HEK293T (cell line): ENCODE data around the gene PDS5A.
A peak's percentile ranks its signal among the peaks of the same experiment; 100 is the strongest.
"Not testable (repeated sequence)": the region's sequence is repeated elsewhere in the genome, so short reads cannot be mapped to it uniquely, and the experiment has no call there.

Source experiments
- CTCF ChIA-PET: fragments of 350-600 bp; formaldehyde crosslinking; extraction: SDS; loops from one replicate; lab custom pipeline; 2021; ENCODE audit warnings: antibody characterized with exemption, inconsistent platforms; lab: Yijun Ruan, JAX
- POLR2A ChIA-PET: fragments of 350-600 bp; formaldehyde crosslinking; extraction: SDS; loops from one replicate; lab custom pipeline; 2020; ENCODE audit warnings: antibody characterized with exemption, inconsistent platforms; lab: Yijun Ruan, JAX
- DNase-seq: peaks from one replicate; pipeline ENCODE4 v3.0.0; 2012; ENCODE audit warnings: mixed read lengths; ENCODE audit errors: extremely low spot score
- ARNT ChIP-seq: fragments of 450-650 bp; IDR thresholded peaks from 2 replicates; pipeline ENCODE4 v1.6.1; 2017; ENCODE audit warnings: mild to moderate bottlenecking
- BHLHE40 ChIP-seq: fragments of 450-650 bp; IDR thresholded peaks from 2 replicates; pipeline ENCODE4 v1.6.1; 2016; ENCODE audit warnings: mild to moderate bottlenecking, moderate library complexity, borderline replicate concordance
- CTBP1 ChIP-seq: fragments of 450-650 bp; IDR thresholded peaks from 2 replicates; pipeline ENCODE4 v1.6.1; 2016; ENCODE audit warnings: borderline replicate concordance
- ELF4 ChIP-seq: fragments of 450-650 bp; IDR thresholded peaks from 2 replicates; pipeline ENCODE4 v1.6.1; 2017; ENCODE audit warnings: antibody characterized with exemption
- FOXA1 ChIP-seq: fragments of 450-650 bp; IDR thresholded peaks from 2 replicates; pipeline ENCODE4 v1.6.1; 2016; ENCODE audit warnings: mild to moderate bottlenecking
- FOXK2 ChIP-seq: fragments of 450-650 bp; IDR thresholded peaks from 2 replicates; pipeline ENCODE4 v1.6.1; 2016; ENCODE audit warnings: mild to moderate bottlenecking
- FOXM1 ChIP-seq: fragments of 450-650 bp; IDR thresholded peaks from 2 replicates; pipeline ENCODE4 v1.6.1; 2017; ENCODE audit warnings: mild to moderate bottlenecking, borderline replicate concordance
- HDGF ChIP-seq: fragments of 450-650 bp; IDR thresholded peaks from 2 replicates; pipeline ENCODE4 v1.6.1; 2017; ENCODE audit warnings: antibody characterized with exemption, borderline replicate concordance
- L3MBTL2 ChIP-seq: fragments of 450-650 bp; conservative IDR thresholded peaks from 2 replicates; pipeline ENCODE4 v1.6.1; 2016; ENCODE audit warnings: mild to moderate bottlenecking
- LEF1 ChIP-seq: fragments of 450-650 bp; IDR thresholded peaks from 2 replicates; pipeline ENCODE4 v1.6.1; 2017; ENCODE audit warnings: mild to moderate bottlenecking, borderline replicate concordance
- NFRKB ChIP-seq: fragments of 450-650 bp; IDR thresholded peaks from 2 replicates; pipeline ENCODE4 v1.6.1; 2016; ENCODE audit warnings: mild to moderate bottlenecking, moderate library complexity
- PKNOX1 ChIP-seq: fragments of 450-650 bp; IDR thresholded peaks from 2 replicates; pipeline ENCODE4 v1.6.1; 2016
- SP1 ChIP-seq: fragments of 450-650 bp; IDR thresholded peaks from 2 replicates; pipeline ENCODE4 v1.6.1; 2017
- SUZ12 ChIP-seq: fragments of 450-650 bp; IDR thresholded peaks from 2 replicates; pipeline ENCODE4 v1.6.1; 2016; ENCODE audit warnings: mild to moderate bottlenecking
- TARDBP ChIP-seq: fragments of 450-650 bp; IDR thresholded peaks from 2 replicates; pipeline ENCODE4 v1.6.1; 2016
- ZNF384 ChIP-seq: fragments of 450-650 bp; IDR thresholded peaks from 2 replicates; pipeline ENCODE4 v1.6.1; 2016

Gene PDS5A

GRCh38 chr4:39978904-39979303, 1.2 kb upstream of the PDS5A start:
- TF ChIP-seq ARNT, result no peak
- no peak for TF ChIP-seq ZNF384
- TF ChIP-seq PKNOX1, result no peak
- TF ChIP-seq NFRKB, result no peak
- TF ChIP-seq FOXM1, result no peak
- no peak for TF ChIP-seq HDGF
- TF ChIP-seq ELF4, result no peak
- no peak for TF ChIP-seq CTBP1
- TF ChIP-seq BHLHE40, result no peak
- no peak for TF ChIP-seq FOXA1
- no peak for TF ChIP-seq FOXK2
- no peak for TF ChIP-seq SP1
- ChIA-PET POLR2A (interaction anchor here (1.2 kb wide), 1 partner anchor 452 kb away, joined by 3 read pairs; the partner anchor contains the start of gene UGDH), CTCF (interaction anchor here (0.5 to 1.4 kb wide), 3 partner anchors 14 to 340 kb away, joined by 3 to 4 read pairs (median 3); no protein-coding TSS in a partner anchor)
- no peak for DNase-seq

GRCh38 chr4:39978378-39978775, 666 bp upstream of the PDS5A start:
- ChIA-PET CTCF (interaction anchor here (0.5 to 1.4 kb wide), 7 partner anchors 14 to 1063 kb away, joined by 3 to 9 read pairs (median 4); no protein-coding TSS in a partner anchor), POLR2A (interaction anchor here (1.0 to 1.7 kb wide), 3 partner anchors 72 to 512 kb away, joined by 3 to 4 read pairs (median 3); partner anchors contain the start of gene UGDH)
- TF ChIP-seq BHLHE40 (no peak), SP1 (no peak), TARDBP (no peak), FOXM1 (no peak), CTBP1 (no peak), ELF4 (no peak), PKNOX1 (no peak), ZNF384 (no peak), SUZ12 (no peak), FOXK2 (no peak), LEF1 (no peak), L3MBTL2 (no peak), ARNT (no peak), HDGF (no peak), FOXA1 (no peak), NFRKB (no peak)
- DNase-seq, result no peak

GRCh38 chr4:39976945-39977488, 694 bp downstream of the PDS5A start:
- TF ChIP-seq ARNT (no peak), HDGF (no peak), PKNOX1 (no peak), L3MBTL2 (no peak), FOXK2 (no peak)
- CTCF ChIA-PET, result no interaction called here
- POLR2A ChIA-PET, result interaction anchor here (1.7 kb wide), 1 partner anchor 73 kb away, joined by 3 read pairs; no protein-coding TSS in a partner anchor
- peak; percentile 7 for DNase-seq

GRCh38 chr4:39976141-39976944, 1.4 kb downstream of the PDS5A start:
- no peak for TF ChIP-seq SUZ12
- no peak for TF ChIP-seq TARDBP
- TF ChIP-seq ARNT, result no peak
- TF ChIP-seq HDGF, result no peak
- no peak for TF ChIP-seq ELF4
- CTCF ChIA-PET, result no interaction called here
- peak; percentile 64 for DNase-seq
- POLR2A ChIA-PET, result no interaction called here

GRCh38 chr4:39975488-39976089, 2.1 kb downstream of the PDS5A start:
- no peak for TF ChIP-seq ELF4
- TF ChIP-seq ARNT, result no peak
- ChIA-PET CTCF (no interaction called here), POLR2A (interaction anchor here (1.0 kb wide), 1 partner anchor 277 kb away, joined by 3 read pairs; the partner anchor contains the start of gene UBE2K)
- no peak for DNase-seq

GRCh38 chr4:39973052-39973451, 4.7 kb downstream of the PDS5A start:
- DNase-seq, POLR2A ChIA-PET: not testable (repeated sequence)
- CTCF ChIA-PET, result interaction anchor here (0.6 kb wide), 1 partner anchor 316 kb away, joined by 3 read pairs; no protein-coding TSS in a partner anchor
